ENCODE results near the gene MYO7A. TPM values are rescaled to one million over a fixed set of nuclear protein-coding genes. Genes with fewer than 3 reads are reported as not detected.

Gene MYO7A
- total RNA-seq, 1 experiment from 2014 or later, result 2.5 TPM

DNA sequence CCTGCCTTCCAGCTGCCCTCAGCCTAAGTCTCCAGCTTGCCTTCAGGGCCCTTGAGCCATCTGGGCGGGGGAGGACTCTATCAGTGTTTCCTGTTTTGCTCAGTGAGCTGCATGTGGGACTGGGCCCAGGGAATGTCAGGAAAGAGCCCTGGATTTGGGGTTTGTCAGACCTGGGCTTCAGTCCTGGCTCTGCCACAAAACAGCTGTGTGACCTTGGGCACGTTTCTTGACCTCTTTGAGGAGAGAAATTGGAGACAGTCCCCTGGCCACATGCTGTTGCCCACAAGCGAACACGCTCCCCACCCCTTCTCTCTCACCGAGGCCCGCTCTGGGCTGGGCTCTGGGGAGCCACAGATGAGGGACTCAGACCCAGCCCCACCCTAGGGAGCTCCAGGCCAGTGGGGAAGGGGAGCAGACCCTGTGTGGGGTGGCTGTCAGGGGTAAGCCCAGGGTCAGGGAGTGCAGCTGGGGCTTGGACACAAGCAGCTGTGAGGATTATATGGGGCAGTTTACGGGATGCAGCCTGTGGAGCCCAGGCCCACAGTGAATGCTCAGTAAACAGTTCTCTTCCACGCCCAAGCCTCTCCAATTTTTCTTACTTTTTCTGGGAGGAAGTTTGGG is 12.3 kb downstream of the MYO7A start:
- Mint-ChIP-seq H3K4me3 (no peak overlapping the region), H3K9me3 (no peaks in the 10 kb centered on the region), H3K27me3 (ENCODE audit: low read depth) (no peaks in the 10 kb centered on the region; the same call in 1 of the 2 replicates), H3K4me1 (peaks cover 13% of the 10 kb centered on the region), H3K27ac (no peak overlapping the region), H3K36me3 (no peaks in the 10 kb centered on the region)
- DNase-seq (ENCODE audit: low spot score) (peak; percentile 39), ATAC-seq (peak; percentile 87)
- POLR2A ChIA-PET, result interaction anchor here (0.6 kb wide), 1 partner anchor 43 kb away, joined by 4 read pairs; no protein-coding TSS in a partner anchor
- TF ChIP-seq NFYB (CRISPR knock-in tag; conservative IDR thresholded peaks at IDR 0.05; ENCODE audit: low read depth), result no peak
- TF ChIP-seq NR3C1 (CRISPR knock-in tag; conservative IDR thresholded peaks at IDR 0.05; ENCODE audit: low read depth), result no peak
- TF ChIP-seq ZNF232 (CRISPR knock-in tag; IDR thresholded peaks at IDR 0.05), result no peak
- TF ChIP-seq HMGA2 (CRISPR knock-in tag; IDR thresholded peaks at IDR 0.05), result no peak
- no peak for TF ChIP-seq CREM (CRISPR knock-in tag; IDR thresholded peaks at IDR 0.05)
- peak; percentile 52; the same call in 1 of the 2 replicates for TF ChIP-seq ESRRA (CRISPR knock-in tag; IDR thresholded peaks at IDR 0.05; ENCODE audit: borderline replicate concordance)
- no peak for TF ChIP-seq ZNF416 (CRISPR knock-in tag; IDR thresholded peaks at IDR 0.05)
- TF ChIP-seq FOXK1 (CRISPR knock-in tag; IDR thresholded peaks at IDR 0.05), result no peak
- TF ChIP-seq RELA (CRISPR knock-in tag; IDR thresholded peaks at IDR 0.05; ENCODE audit: borderline replicate concordance), result no peak
- 0 out of 2 replicates have a peak, but pooled peaks have one; percentile 28 for TF ChIP-seq ETV6 (CRISPR knock-in tag; IDR thresholded peaks at IDR 0.05)
- TF ChIP-seq CREB1 (CRISPR knock-in tag; IDR thresholded peaks at IDR 0.05), result no peak
- TF ChIP-seq, protein P1, sequence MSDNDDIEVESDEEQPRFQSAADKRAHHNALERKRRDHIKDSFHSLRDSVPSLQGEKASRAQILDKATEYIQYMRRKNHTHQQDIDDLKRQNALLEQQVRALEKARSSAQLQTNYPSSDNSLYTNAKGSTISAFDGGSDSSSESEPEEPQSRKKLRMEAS (CRISPR knock-in tag; IDR thresholded peaks at IDR 0.05), result peak; percentile 76
- no peak for TF ChIP-seq ZBTB21 (CRISPR knock-in tag; IDR thresholded peaks at IDR 0.05; ENCODE audit: borderline replicate concordance)
- TF ChIP-seq ZNF396 (CRISPR knock-in tag; IDR thresholded peaks at IDR 0.05; ENCODE audit: borderline replicate concordance), result no peak
- CTCF ChIA-PET, result interaction anchor here (0.7 to 3.7 kb wide), 10 partner anchors 10 to 93 kb away, joined by 3 to 44 read pairs (median 6); partner anchors contain the start of gene MYO7A

DNA sequence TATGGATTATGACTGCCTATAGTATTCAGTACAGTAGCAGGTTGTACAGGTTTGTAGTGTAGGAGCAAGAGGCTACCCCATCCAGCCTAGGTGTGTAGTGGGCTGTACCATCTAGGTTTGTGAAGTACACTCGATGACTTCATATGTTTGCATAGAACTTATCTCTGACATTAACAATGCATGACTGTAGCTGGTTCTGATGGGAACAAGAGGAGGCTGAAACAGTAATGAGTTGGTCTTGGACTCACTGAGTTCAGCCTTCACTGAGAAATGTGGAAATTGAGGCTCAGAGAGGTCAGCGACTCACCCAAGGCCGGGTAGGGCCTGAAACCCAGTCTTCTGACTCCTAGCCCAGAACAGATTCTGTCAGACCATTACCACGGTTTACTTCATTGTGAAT is 13.0 kb downstream of the MYO7A start:
- H3K36me3 Mint-ChIP-seq, result no peaks in the 10 kb centered on the region
- no peak overlapping the region for H3K4me3 Mint-ChIP-seq
- H3K9me3 Mint-ChIP-seq, result no peaks in the 10 kb centered on the region
- ChIA-PET POLR2A (no interaction called here), CTCF (interaction anchor here (0.8 to 3.7 kb wide), 7 partner anchors 9 to 50 kb away, joined by 3 to 44 read pairs (median 5); partner anchors contain the start of gene MYO7A)
- peaks cover 13% of the 10 kb centered on the region for H3K4me1 Mint-ChIP-seq
- no peak for TF ChIP-seq MXD4 (CRISPR knock-in tag; IDR thresholded peaks at IDR 0.05; ENCODE audit: borderline replicate concordance)
- TF ChIP-seq, protein P2, sequence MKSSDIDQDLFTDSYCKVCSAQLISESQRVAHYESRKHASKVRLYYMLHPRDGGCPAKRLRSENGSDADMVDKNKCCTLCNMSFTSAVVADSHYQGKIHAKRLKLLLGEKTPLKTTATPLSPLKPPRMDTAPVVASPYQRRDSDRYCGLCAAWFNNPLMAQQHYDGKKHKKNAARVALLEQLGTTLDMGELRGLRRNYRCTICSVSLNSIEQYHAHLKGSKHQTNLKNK (CRISPR knock-in tag; IDR thresholded peaks at IDR 0.05), result no peak
- TF ChIP-seq GRHL2 (CRISPR knock-in tag; IDR thresholded peaks at IDR 0.05; ENCODE audit: insufficient replicate concordance, severe bottlenecking), result no peak
- TF ChIP-seq ZNF263 (CRISPR knock-in tag; IDR thresholded peaks at IDR 0.05; ENCODE audit: low read depth), result no peak
- TF ChIP-seq, protein P3, sequence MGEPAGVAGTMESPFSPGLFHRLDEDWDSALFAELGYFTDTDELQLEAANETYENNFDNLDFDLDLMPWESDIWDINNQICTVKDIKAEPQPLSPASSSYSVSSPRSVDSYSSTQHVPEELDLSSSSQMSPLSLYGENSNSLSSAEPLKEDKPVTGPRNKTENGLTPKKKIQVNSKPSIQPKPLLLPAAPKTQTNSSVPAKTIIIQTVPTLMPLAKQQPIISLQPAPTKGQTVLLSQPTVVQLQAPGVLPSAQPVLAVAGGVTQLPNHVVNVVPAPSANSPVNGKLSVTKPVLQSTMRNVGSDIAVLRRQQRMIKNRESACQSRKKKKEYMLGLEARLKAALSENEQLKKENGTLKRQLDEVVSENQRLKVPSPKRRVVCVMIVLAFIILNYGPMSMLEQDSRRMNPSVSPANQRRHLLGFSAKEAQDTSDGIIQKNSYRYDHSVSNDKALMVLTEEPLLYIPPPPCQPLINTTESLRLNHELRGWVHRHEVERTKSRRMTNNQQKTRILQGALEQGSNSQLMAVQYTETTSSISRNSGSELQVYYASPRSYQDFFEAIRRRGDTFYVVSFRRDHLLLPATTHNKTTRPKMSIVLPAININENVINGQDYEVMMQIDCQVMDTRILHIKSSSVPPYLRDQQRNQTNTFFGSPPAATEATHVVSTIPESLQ (CRISPR knock-in tag; IDR thresholded peaks at IDR 0.05), result no peak
- TF ChIP-seq, protein P4, sequence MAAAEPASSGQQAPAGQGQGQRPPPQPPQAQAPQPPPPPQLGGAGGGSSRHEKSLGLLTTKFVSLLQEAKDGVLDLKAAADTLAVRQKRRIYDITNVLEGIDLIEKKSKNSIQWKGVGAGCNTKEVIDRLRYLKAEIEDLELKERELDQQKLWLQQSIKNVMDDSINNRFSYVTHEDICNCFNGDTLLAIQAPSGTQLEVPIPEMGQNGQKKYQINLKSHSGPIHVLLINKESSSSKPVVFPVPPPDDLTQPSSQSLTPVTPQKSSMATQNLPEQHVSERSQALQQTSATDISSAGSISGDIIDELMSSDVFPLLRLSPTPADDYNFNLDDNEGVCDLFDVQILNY (CRISPR knock-in tag; IDR thresholded peaks at IDR 0.05), result no peak
- TF ChIP-seq ZNF317 (CRISPR knock-in tag; IDR thresholded peaks at IDR 0.05; ENCODE audit: borderline replicate concordance, low read depth), result no peak
- no peak for TF ChIP-seq CREM (CRISPR knock-in tag; IDR thresholded peaks at IDR 0.05)
- DNase-seq (ENCODE audit: low spot score), result no peak
- no peak for ATAC-seq
- no peak overlapping the region for H3K27ac Mint-ChIP-seq
- no peaks in the 10 kb centered on the region; the same call in 1 of the 2 replicates for H3K27me3 Mint-ChIP-seq (ENCODE audit: low read depth)
